RKO (cell line): ENCODE data around the gene MAVS.
A peak's percentile ranks its signal among the peaks of the same experiment; 100 is the strongest.

Experiments used
- DNase-seq: peaks from one replicate; pipeline ENCODE4 v3.0.0-alpha.2; 2016; ENCODE audit warnings: low spot score

Gene MAVS

GRCh38 chr20:3846740-3847428, at the start of gene MAVS:
MAVS (plus strand) TSS chr20:3846834; CDS start chr20:3854625, 7,791 bp downstream.
- DNase-seq, result peak; percentile 80

GRCh38 chr20:3797226-3797545, 49.4 kb upstream of the MAVS start:
- DNase-seq, result no peak

- no peak for DNase-seq
Observed at GRCh38 chr20:3797592-3798372, 48.9 kb upstream of the MAVS start.

- no peak for DNase-seq
Observed at GRCh38 chr20:3798373-3798768, 48.3 kb upstream of the MAVS start.

GRCh38 chr20:3798908-3799248, 47.8 kb upstream of the MAVS start:
- DNase-seq, result no peak

GRCh38 chr20:3800256-3800877, 46.3 kb upstream of the MAVS start:
- DNase-seq, result no peak

- no peak for DNase-seq
Observed at GRCh38 chr20:3800878-3801260, 45.8 kb upstream of the MAVS start.

GRCh38 chr20:3801299-3801698, 45.3 kb upstream of the MAVS start:
- no peak for DNase-seq

- no peak for DNase-seq
Observed at GRCh38 chr20:3801846-3802245, 44.8 kb upstream of the MAVS start.

GRCh38 chr20:3802524-3803239, 44.0 kb upstream of the MAVS start:
- no peak for DNase-seq

GRCh38 chr20:3803289-3803688, 43.3 kb upstream of the MAVS start:
- no peak for DNase-seq

GRCh38 chr20:3803854-3804253, 42.8 kb upstream of the MAVS start:
- DNase-seq, result no peak

- DNase-seq, result no peak
Observed at GRCh38 chr20:3804254-3804751, 42.3 kb upstream of the MAVS start.

GRCh38 chr20:3804781-3805180, 41.9 kb upstream of the MAVS start:
- DNase-seq, result no peak

GRCh38 chr20:3808544-3808943, 38.1 kb upstream of the MAVS start:
- no peak for DNase-seq

- DNase-seq, result peak; percentile 95
Observed at GRCh38 chr20:3811467-3812258, 35.0 kb upstream of the MAVS start.

GRCh38 chr20:3812259-3812681, 34.4 kb upstream of the MAVS start:
- no peak for DNase-seq

- DNase-seq, result no peak
Observed at GRCh38 chr20:3812975-3813847, 33.4 kb upstream of the MAVS start.

GRCh38 chr20:3813848-3814581, 32.6 kb upstream of the MAVS start:
- no peak for DNase-seq

GRCh38 chr20:3814928-3815495, 31.6 kb upstream of the MAVS start:
- DNase-seq, result no peak
